HS-27A (cell line): ENCODE data around the gene CCDC69.
"Not testable (repeated sequence)": the region's sequence is repeated elsewhere in the genome, so short reads cannot be mapped to it uniquely, and the experiment has no call there.

Experiments
- DNase-seq: peaks from one replicate; pipeline ENCODE4 v3.0.0-alpha.2; 2012; ENCODE audit warnings: low read depth, missing footprints

The CCDC69 gene

DNA sequence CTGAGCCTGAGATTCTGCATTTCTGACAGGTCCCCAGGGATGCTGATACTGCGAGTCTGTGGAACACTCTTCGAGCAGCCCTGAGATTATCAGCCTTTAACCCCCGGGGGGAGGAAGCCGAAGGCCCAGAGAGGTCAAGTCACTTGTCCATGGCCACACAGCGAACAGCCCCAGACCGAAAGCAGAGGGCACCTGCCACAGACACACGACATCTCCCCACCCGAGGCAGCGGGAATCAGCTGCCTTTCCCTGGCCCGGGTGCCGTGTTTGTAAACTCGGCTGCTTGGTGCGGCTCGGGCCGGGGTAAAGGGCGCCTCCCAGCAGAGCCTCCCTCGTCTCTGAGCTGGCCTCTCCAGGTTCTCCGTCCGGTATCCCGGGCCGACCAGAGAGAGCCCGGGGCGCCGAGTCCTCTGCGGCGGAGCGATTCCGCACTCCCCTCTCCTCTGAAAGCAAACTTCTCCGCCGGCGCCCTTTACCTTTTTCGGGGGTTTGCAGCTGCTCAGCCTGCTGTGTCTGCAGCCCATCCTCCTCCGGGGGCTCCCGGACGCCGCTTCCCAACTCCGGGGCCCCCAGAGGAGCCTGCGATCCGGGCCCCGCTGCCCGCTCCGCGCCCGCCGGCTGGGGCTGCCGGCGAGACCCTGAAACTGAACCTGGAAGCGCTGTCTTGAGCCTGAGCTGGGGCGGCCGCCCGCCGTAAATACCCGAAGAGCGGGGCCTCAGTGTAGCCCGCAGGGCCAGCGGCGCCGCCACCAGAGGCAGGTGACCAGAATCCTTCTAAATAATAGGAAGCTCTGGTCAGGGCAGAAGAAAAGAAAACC is at the start of gene CCDC69:
Gene CCDC69, minus strand, starts transcription at position 646 of the 818 bp plus-strand sequence. Its CDS starts 122 bp downstream, at position 524.
- no peak for DNase-seq

GRCh38 chr5:151271336-151271735 is 47.4 kb upstream of the CCDC69 start:
- no peak for DNase-seq

- no peak for DNase-seq
These were observed 46.7 kb upstream of the CCDC69 start for GRCh38 chr5:151270599-151270998.

- no peak for DNase-seq
These were observed 43.8 kb upstream of the CCDC69 start for GRCh38 chr5:151267491-151268260.

GRCh38 chr5:151264113-151264512 is 40.2 kb upstream of the CCDC69 start:
- DNase-seq, result no peak

DNA sequence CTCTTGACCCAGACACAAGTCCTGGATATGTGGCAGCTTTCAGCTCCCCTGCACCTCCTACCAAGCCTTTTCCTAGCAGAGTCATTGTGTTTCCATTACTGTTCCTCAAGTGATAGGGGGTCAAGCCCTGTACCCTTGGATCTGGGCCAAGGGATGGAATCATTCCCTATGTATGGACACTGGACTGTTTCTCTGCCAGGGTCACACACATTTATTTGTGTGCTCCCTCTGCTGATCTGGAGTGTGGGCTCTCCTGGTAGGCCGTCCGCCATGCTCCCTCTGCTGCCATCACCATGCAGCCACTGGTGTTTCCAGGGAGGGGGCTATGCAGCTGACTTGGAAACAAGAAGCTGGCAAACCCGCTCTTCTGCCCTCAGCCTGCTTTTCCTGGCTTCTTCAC is 38.6 kb upstream of the CCDC69 start:
- DNase-seq, result no peak

DNA sequence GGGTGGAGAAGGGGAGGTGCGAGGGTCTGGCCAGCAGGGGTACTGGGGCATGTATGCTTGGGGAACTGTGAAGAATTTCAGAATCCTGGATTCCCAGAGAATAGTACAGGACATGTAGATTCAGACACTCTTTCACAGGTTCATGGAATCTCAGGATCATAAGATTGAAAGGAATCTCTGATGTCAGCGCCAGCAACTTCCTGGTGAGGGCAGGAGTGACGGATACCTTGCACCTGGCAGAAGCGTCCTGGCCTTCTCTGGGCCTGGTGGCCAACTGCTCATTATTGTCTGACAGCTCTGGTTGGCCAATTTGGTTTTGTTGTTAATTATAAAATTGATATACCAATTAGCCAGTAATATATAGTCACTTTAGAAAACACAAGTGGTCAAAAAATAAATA is 36.0 kb upstream of the CCDC69 start:
- no peak for DNase-seq

DNA sequence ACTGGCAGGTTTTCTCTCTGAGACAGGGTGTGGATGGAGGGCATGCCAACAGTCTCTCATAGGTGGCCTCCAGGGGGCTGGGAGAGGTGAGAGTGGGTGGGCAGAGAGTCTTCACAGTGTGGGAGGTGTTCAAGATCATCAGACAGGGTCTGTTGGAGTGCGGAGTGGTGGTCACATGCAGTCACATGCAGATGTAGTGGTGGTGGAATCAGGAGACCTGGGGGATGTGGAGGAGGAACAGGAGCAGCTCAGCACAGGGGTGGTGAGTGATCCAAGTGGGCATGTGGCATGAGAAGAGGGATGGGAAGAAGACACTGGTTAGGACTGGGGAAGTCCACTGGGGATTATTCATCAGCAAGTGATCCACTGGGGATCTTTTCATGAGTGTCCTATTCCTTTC is 34.9 kb upstream of the CCDC69 start:
- no peak for DNase-seq

GRCh38 chr5:151258201-151258611 is 34.3 kb upstream of the CCDC69 start:
- no peak for DNase-seq

DNA sequence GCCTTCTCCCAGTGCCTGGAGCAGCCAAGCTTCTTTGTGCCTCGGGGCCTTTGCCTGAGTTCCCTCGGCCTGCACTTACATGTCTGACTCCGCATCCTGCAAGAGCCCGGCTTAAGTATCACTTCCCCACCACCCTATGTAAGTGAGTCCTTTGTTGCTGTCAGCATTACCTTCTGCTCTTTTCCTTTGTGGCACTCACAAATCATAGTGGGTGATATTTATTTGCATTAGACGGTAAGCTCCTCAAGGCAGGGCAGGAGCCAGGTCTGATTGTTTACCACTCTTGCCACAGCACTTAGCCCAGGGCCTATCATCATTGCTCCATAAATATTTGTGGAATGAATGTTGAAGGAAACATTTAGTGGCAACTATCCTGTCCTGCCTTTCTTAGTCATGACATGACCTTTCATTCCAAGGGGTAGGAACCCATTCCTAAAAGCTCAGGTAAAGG is 33.9 kb upstream of the CCDC69 start:
- DNase-seq, result no peak

- DNase-seq, result no peak
These were observed 31.9 kb upstream of the CCDC69 start for GRCh38 chr5:151255621-151256286.

DNA sequence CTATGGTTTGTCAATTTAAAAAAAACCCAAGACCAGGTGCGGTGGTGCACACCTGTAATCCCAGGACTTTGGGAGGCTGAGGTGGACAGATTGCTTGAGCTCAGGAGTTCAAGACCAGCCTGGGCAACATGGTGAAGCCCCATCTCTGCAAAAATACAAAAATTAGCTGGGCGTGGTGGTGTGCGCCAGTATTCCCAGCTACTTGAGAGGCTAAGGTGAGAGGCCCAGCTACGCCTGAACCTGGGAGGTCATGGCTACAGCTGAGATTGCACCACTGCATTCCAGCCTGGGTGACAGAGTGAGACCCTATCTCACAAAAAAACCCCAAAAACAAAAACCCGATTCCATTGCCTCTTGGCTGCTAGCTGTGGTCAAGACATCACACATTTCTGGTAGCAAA is 31.1 kb upstream of the CCDC69 start:
- not testable (repeated sequence) for DNase-seq

- DNase-seq, result no peak
These were observed 30.7 kb upstream of the CCDC69 start for GRCh38 chr5:151254556-151254955.

GRCh38 chr5:151253605-151253950 is 29.7 kb upstream of the CCDC69 start:
- no peak for DNase-seq

DNA sequence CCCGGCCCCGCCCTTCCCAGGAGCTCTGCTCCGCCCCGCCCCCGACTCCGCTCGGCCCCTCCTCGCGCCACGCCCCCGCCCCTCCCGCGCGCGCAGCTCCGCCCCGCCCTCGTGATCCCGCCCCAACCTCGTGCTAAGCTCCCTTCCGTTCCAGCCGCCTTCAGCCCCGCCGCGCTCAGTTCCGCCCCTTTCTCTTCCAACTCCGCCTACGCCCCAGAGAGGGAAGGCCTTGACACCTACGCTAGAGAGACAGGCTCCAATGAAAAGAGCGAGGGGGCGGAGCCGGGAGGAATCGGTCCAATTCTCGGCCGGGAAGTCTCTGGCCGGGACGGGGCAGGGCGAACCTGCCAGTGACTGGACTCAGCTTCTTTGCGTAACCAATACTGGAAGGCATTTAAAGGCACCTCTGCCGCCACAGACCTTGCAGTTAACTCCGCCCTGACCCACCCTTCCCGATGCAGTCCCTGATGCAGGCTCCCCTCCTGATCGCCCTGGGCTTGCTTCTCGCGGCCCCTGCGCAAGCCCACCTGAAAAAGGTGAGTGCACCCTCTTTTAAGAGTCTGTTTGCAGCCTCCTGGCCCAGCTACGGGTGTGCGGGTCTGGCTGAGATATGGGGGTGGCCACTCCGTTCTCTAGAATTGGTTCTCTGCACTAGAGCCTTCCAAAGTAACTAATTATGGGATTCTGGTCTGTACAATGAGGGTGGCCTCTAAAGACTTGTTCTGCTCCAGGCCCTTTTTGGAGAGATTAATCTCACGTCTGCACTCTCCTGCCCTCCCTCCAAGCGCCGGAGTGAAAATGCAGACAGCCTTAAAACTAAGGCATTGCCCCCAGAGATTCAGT is 29.1 kb upstream of the CCDC69 start, which contains the start of gene GM2A:
Gene GM2A, plus strand, starts transcription at position 424 of the 843 bp plus-strand sequence. Its CDS starts 32 bp downstream, at position 456.
- DNase-seq, result peak; percentile 88

DNA sequence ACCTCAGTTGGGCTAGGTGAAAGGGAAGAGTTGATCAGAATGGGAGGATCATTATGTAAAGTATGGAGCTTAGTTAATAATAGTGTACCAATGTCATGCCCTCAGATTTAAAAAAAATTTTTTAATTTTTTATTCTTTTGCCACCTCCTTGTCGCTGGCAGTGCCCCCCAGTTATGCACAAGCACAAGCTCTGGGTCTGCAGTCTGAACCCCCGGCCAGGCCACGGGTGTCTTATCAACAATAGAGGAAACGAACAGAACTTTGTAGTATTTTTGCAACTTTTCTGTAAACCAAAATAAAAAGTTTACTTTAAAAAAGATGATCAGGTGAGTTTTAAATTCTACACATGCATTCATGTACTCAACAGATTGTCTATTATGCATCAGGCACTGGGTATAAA is 27.7 kb upstream of the CCDC69 start:
- no peak for DNase-seq

DNA sequence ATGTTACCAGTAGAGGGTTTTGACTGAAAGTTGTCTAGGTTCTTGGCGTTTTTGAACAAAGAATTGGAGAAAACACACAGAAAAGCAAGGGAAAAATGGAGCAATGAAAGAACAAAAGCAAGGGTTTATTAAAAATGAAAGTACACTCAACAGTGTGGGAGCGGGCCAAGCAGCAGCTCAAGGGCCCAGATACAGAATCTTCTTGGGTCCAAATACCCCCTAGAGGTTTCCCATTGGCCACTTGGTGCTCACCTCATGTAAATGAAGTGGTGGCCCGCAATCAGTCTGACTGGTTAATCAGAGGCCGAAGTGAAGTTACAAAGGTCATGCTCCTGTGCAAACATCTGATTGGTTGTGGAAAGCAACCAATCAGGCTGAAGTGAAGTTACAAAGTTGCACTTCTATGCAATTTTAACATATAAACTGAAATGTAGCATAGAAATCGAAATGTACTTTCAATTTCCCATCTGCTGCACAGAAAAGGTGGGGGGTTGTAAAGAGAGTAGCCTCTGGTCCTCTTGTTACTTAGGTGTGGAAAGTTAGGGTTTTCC is 27.2 kb upstream of the CCDC69 start:
- no peak for DNase-seq

DNA sequence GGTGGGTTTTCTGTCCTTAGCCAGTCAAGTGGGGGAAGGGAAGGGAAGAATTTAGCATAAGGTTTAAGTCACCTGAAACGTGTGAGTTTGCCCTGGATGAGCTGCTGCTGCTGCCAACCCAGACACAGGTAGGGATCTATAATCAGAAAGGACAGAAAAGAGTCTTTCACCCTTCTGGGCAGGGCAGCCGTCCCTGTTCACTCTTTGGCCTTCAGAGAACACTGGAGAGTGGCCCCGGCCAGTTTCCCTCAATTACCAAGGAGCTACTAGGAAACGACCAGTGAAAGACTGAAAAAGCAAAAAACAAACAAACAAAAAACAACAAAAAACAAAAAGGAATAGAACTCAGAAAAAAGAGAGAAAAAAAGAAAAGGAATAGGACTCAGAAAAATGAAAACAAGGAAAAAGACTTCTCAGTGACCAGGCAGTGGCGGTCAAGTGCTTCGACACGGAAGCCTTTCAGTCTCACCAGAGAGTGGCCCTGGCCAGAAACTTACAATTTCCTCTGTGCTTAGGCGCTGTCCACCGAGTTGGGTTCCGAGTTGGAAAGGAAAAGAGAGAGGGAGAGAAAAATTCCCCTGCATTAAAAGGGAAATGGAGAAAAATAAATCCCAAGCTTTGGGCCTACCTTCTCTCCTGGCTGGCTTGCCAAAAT is 26.6 kb upstream of the CCDC69 start:
- DNase-seq, result no peak

DNA sequence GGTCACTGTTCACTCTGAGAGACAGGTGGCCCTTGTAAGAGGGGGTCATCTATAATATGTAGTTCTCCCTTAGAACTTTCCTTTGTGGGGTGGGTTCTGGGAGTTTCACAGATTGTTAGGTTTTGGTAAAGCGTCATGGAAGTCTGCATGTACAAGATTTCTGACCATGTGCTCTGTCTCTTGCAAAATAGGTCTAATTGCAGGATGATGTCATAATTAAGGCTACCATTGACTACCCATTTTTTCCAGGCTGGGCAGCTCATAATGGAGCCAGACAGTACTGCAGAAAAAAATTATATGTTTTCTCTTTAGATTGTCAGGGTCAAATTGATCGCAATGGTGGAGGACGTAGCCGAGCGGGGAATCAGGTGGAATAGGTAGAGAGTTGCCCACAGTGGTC is 25.4 kb upstream of the CCDC69 start:
- DNase-seq, result no peak

GRCh38 chr5:151248651-151249050 is 24.8 kb upstream of the CCDC69 start:
- no peak for DNase-seq

DNA sequence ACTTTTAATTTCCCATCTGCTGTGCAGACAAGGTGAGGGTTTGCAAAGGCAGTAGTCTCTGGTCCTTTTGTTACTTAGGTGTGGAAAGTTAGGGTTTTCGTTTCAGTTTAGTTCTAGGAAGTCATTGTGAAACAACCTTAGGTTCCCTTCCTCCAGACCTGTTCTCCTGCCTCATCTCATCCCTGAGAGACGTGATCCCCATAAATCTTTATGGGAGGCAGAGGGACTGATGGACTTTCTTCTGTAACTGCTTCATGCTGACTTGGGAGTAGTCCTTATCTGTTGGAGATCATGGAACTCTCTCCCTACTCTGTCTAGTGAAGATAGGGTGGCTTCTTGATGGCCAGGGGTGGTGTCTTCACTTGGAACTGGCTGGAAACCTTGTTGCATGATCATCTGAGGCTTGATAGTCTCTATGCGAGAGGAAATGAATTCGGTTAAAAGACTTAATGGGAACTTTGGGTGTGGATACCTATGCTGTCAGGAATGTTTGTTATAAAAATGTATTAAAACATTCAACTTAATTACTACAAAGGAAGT is 21.9 kb upstream of the CCDC69 start:
- DNase-seq, result no peak
